Measurements from ENCODE around the gene WASF2. TPM values are rescaled to one million over a fixed set of nuclear protein-coding genes. Genes with fewer than 3 reads are reported as not detected.

Gene WASF2
- total RNA-seq, 1 experiment from 2014 or later = 65.9 TPM

- no peak overlapping the region for H3K18ac ChIP-seq (ENCODE audit: insufficient read length, low read depth, low read length)
- H2AFZ ChIP-seq (ENCODE audit: low read length) = no peak overlapping the region
- H3T11ph ChIP-seq (ENCODE audit: low read length) = no peak overlapping the region
- peaks cover 13% of the 10 kb centered on the region; the same call in 1 of the 2 replicates for H3K79me2 ChIP-seq (ENCODE audit: insufficient read depth, low read length)
- no peak overlapping the region for H2BK20ac ChIP-seq (ENCODE audit: low read depth, low read length, poor library complexity, severe bottlenecking)
- no peak overlapping the region for H3K14ac ChIP-seq (ENCODE audit: insufficient read depth, low read length)
- H3K4me1 ChIP-seq (ENCODE audit: insufficient read depth, low read length) = no peaks in the 10 kb centered on the region
- H3K27ac ChIP-seq (ENCODE audit: insufficient read length, low read depth, low read length) = no peak overlapping the region
- no peaks in the 10 kb centered on the region for H3K9me3 ChIP-seq (ENCODE audit: control insufficient read depth, low read depth, low read length)
- H2BK120ac ChIP-seq (ENCODE audit: low read depth, low read length, poor library complexity, severe bottlenecking) = no peak overlapping the region
- H3K56ac ChIP-seq (ENCODE audit: insufficient read length, low read depth, low read length) = no peak overlapping the region
- no peak for DNase-seq
- Mint-ChIP-seq H3K4me3 (peak overlapping the region; percentile 84 to 93), H3K27me3 (ENCODE audit: low read depth) (no peaks in the 10 kb centered on the region), H3K36me3 (ENCODE audit: insufficient read depth in 1 of 3, low read depth in 3 of 3) (peaks cover 0 to 3% (median 0%) of the 10 kb centered on the region in 3 experiments; a peak in 3 of 7 replicates), H3K4me1 (peaks cover 19 to 39% of the 10 kb centered on the region in 2 experiments), H3K9me3 (no peaks in the 10 kb centered on the region), H3K27ac (peak overlapping the region in 2 of 3 experiments; percentile 9 to 81; a peak in 3 of 7 replicates)
- H4K5ac ChIP-seq (ENCODE audit: insufficient read length, low read depth, low read length) = no peak overlapping the region
- H2BK5ac ChIP-seq (ENCODE audit: insufficient read length, low read length) = no peak overlapping the region
- H3K79me1 ChIP-seq (ENCODE audit: insufficient read depth, low read depth, low read length, poor library complexity, severe bottlenecking) = peaks cover 2% of the 10 kb centered on the region
- H4K91ac ChIP-seq (ENCODE audit: insufficient read length, low read depth, low read length) = no peak overlapping the region
- peak overlapping the region; percentile 34 for H3K4me2 ChIP-seq (ENCODE audit: insufficient read depth, insufficient read length, low read length)
- no peak overlapping the region for H2BK12ac ChIP-seq (ENCODE audit: insufficient read length, low read depth, low read length)
- no peak overlapping the region for H2BK15ac ChIP-seq (ENCODE audit: low read depth, low read length)
- H4K8ac ChIP-seq (replicated peaks; ENCODE audit: insufficient read length, low read depth, low read length) = no peak overlapping the region
- TF ChIP-seq CTCF (conservative IDR thresholded peaks at IDR 0.05) = no peak
- H2AK5ac ChIP-seq (ENCODE audit: insufficient read length, low read length) = no peak overlapping the region
- H3K23me2 ChIP-seq (ENCODE audit: insufficient read length, low read depth, low read length, poor library complexity, severe bottlenecking) = peaks cover 4% of the 10 kb centered on the region
- H3K4ac ChIP-seq (ENCODE audit: low read depth, low read length) = no peak overlapping the region
- no peak overlapping the region for H3K9ac ChIP-seq (ENCODE audit: extremely low read depth, insufficient read length, low read length)
- no peak overlapping the region for H3K23ac ChIP-seq (ENCODE audit: insufficient read length, low read depth, low read length)
- no CpG with 5 or more reads among the region's 6 CpGs for WGBS (ENCODE audit: extremely low coverage, insufficient read length, low lambda C conversion rate)
- no peaks in the 10 kb centered on the region for H3K27me3 ChIP-seq (ENCODE audit: insufficient read depth, low read length)
- no peaks in the 10 kb centered on the region for H4K20me1 ChIP-seq (ENCODE audit: control insufficient read depth, insufficient read depth, insufficient read length)
Measured at GRCh38 chr1:27487966-27488884, 1.7 kb downstream of the WASF2 start.
